GM23338 (cell line): Measurements from ENCODE around the gene CHST15.

Experiments
- ZNF114 ChIP-seq: fragments of 250-450 bp; sonication (Bioruptor Pico); IDR thresholded peaks from 2 replicates; pipeline ENCODE4 v1.5.0; 2020; ENCODE audit warnings: mild to moderate bottlenecking, moderate library complexity
- TF ChIP-seq, protein P1 (sequence below), 2 experiments: fragments of 200-600 bp in 1 of 2; sonication (generic) in 1 of 2; conservative IDR thresholded peaks; 2 replicates each; pipeline versions ENCODE4 v1.5.1 to v1.6.1; 2016 to 2017; ENCODE audit warnings: antibody characterized with exemption in 2 of 2, low read depth in 2 of 2, mild to moderate bottlenecking in 2 of 2, moderate library complexity in 1 of 2

DNA sequence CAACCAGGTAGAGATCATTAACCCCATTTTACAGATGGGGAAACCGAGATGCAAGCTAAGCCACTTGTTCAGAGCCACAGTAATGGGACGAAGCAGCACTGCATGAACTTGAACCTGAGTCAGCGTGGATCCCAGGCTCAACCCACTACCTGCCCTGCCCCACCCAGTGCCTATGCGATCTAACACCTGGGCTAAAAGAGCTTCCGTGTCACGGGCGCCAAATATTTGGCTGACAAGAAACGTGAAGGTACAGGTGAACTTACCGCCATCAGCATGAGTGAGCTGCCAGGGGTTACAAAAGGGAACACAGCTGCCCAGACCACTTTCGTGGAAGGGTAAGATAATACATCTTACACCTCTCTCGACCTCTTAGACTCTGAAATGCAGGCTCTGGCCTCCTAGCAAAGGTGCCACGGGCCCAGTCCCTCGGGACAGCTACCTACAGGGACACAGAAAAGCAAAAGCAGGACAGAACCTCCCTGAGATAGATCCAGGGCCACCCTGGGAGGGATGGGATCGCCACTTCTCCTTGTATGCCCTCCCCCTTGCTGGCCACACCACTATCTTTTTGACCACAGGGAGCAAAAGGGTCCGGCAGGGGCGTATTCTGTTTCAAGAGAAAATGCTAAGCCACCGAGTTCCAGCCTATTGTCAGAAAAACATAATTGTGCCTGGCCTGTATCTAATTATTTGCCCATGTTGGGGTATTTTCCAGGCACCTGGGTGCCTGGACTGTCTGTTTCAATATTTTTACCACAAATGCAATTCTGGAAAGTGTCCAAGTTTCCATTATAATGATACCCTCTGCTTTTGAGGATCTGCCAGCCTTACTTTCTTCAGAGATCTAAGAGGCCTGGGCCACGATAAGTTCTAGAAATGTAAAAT is 6.4 kb downstream of the CHST15 start:
- no peak for TF ChIP-seq ZNF114
- TF ChIP-seq, protein P1, sequence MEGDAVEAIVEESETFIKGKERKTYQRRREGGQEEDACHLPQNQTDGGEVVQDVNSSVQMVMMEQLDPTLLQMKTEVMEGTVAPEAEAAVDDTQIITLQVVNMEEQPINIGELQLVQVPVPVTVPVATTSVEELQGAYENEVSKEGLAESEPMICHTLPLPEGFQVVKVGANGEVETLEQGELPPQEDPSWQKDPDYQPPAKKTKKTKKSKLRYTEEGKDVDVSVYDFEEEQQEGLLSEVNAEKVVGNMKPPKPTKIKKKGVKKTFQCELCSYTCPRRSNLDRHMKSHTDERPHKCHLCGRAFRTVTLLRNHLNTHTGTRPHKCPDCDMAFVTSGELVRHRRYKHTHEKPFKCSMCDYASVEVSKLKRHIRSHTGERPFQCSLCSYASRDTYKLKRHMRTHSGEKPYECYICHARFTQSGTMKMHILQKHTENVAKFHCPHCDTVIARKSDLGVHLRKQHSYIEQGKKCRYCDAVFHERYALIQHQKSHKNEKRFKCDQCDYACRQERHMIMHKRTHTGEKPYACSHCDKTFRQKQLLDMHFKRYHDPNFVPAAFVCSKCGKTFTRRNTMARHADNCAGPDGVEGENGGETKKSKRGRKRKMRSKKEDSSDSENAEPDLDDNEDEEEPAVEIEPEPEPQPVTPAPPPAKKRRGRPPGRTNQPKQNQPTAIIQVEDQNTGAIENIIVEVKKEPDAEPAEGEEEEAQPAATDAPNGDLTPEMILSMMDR (conservative IDR thresholded peaks at IDR 0.05; ENCODE audit: low read depth in 2 of 2) = no peak
